H1 (cell line): Measurements from ENCODE around the gene CUX1. TPM values are rescaled to one million over a fixed set of nuclear protein-coding genes. Genes with fewer than 3 reads are reported as not detected.

Experiments used
- CTCF ChIA-PET: fragments of 300-600 bp; sonication (Branson Sonifier 250); formaldehyde crosslinking; loops from one replicate; lab custom pipeline; 2021; ENCODE audit not compliant: partially characterized antibody; lab: Charles Lee
- POLR2A ChIA-PET: fragments of 300-600 bp; sonication (Branson Sonifier 250); formaldehyde crosslinking; loops from one replicate; lab custom pipeline; 2021; ENCODE audit warnings: inconsistent platforms; ENCODE audit not compliant: partially characterized antibody; lab: Charles Lee
- DNase-seq, 2 experiments: peaks; one replicate each; pipeline versions ENCODE4 v3.0.0 to v3.0.0-alpha.2; 2010 to 2022; ENCODE audit warnings: low spot score in 2 of 2, low read depth in 1 of 2, mixed read lengths in 1 of 2
- FAIRE-seq: peaks from 2 replicates; lab custom pipeline; 2011; peaks lifted over from hg19 to GRCh38; lab: Jason Lieb, UNC
- H2AFZ ChIP-seq: 2 replicates; pipeline ENCODE4 v1.8.1; 2012; ENCODE audit warnings: low read length, inconsistent platforms
- H2AK5ac ChIP-seq: 2 replicates; pipeline ENCODE4 v1.6.1; 2013; ENCODE audit warnings: low read depth, low read length
- H2BK120ac ChIP-seq: replicated peaks from 2 replicates; pipeline ENCODE3; 2013; ENCODE audit warnings: low read depth, low read length, inconsistent platforms
- H2BK12ac ChIP-seq: 2 replicates; pipeline ENCODE4 v1.6.1; 2013; ENCODE audit warnings: low read depth, low read length
- H2BK15ac ChIP-seq: 2 replicates; pipeline ENCODE4 v1.6.1; 2013; ENCODE audit warnings: low read length
- H2BK20ac ChIP-seq: 2 replicates; pipeline ENCODE4 v1.6.1; 2013; ENCODE audit warnings: low read length
- H2BK5ac ChIP-seq: 2 replicates; pipeline ENCODE4 v1.6.1; 2013; ENCODE audit warnings: low read depth, low read length
- H3K14ac ChIP-seq: 2 replicates; pipeline ENCODE4 v1.6.1; 2013; ENCODE audit warnings: inconsistent platforms; ENCODE audit not compliant: insufficient read length
- H3K18ac ChIP-seq: 2 replicates; pipeline ENCODE4 v1.6.1; 2013; ENCODE audit warnings: low read length; ENCODE audit errors: extremely low read depth
- H3K23ac ChIP-seq: 2 replicates; pipeline ENCODE4 v1.6.1; 2013; ENCODE audit warnings: inconsistent platforms; ENCODE audit not compliant: insufficient read length
- H3K23me2 ChIP-seq: 2 replicates; pipeline ENCODE4 v1.6.1; 2013; ENCODE audit warnings: low read depth, low read length
- H3K27ac ChIP-seq: 2 replicates; pipeline ENCODE4 v1.6.1; 2011; ENCODE audit warnings: low read depth, low read length, inconsistent platforms
- H3K27me3 ChIP-seq, 4 experiments: replicated peaks in 1 of 4; 1 replicate in 1 of 4; 2 replicates in 3 of 4; pipeline versions ENCODE4 v1.6.1 to v1.8.1; 2011 to 2013; ENCODE audit warnings: low read length in 3 of 4, mild to moderate bottlenecking in 3 of 4, inconsistent platforms in 2 of 4, mixed read lengths in 2 of 4, moderate library complexity in 1 of 4; ENCODE audit not compliant: control insufficient read depth in 3 of 4, insufficient read depth in 3 of 4; ENCODE audit errors: extremely low read depth in 1 of 4
- H3K36me3 ChIP-seq, 4 experiments: 2 replicates each; pipeline versions ENCODE4 v1.6.1 to v1.8.1; 2011 to 2013; ENCODE audit warnings: mild to moderate bottlenecking in 4 of 4, low read length in 3 of 4, moderate library complexity in 2 of 4, control low read depth in 1 of 4, inconsistent platforms in 1 of 4; ENCODE audit not compliant: insufficient read depth in 4 of 4, control insufficient read depth in 2 of 4
- H3K4ac ChIP-seq: replicated peaks from 2 replicates; pipeline ENCODE3; 2013; ENCODE audit warnings: low read length, low read depth, mixed read lengths, inconsistent platforms; ENCODE audit not compliant: insufficient read length
- H3K4me1 ChIP-seq, 4 experiments: replicated peaks in 1 of 4; 1 replicate in 1 of 4; 2 replicates in 3 of 4; pipeline versions ENCODE4 v1.6.1 to v1.8.1; 2011 to 2013; ENCODE audit warnings: low read length in 3 of 4, inconsistent platforms in 2 of 4, mixed read lengths in 1 of 4; ENCODE audit not compliant: insufficient read depth in 4 of 4, control insufficient read depth in 3 of 4
- H3K4me2 ChIP-seq, 2 experiments: 2 replicates each; pipeline versions ENCODE4 v1.6.1 to v1.8.1; 2011 to 2013; ENCODE audit warnings: low read depth in 2 of 2, low read length in 2 of 2, control low read depth in 1 of 2, inconsistent platforms in 1 of 2, mild to moderate bottlenecking in 1 of 2; ENCODE audit not compliant: insufficient read depth in 1 of 2
- H3K4me3 ChIP-seq, 4 experiments: fragments of 200-600, 300-600 bp in 1 of 4; sonication (generic), shearing (Covaris generic), sonication (Bioruptor Twin) in 1 of 4; 2 replicates each; pipeline versions ENCODE4 v1.5.1 to v1.8.1; 2011 to 2016; ENCODE audit warnings: low read length in 4 of 4, low read depth in 3 of 4, control low read depth in 2 of 4, inconsistent platforms in 2 of 4, mild to moderate bottlenecking in 2 of 4, mixed read lengths in 1 of 4, moderate library complexity in 1 of 4; ENCODE audit not compliant: insufficient read depth in 2 of 4; ENCODE audit errors: extremely low read depth in 1 of 4
- H3K56ac ChIP-seq: replicated peaks from 2 replicates; pipeline ENCODE3; 2013; ENCODE audit warnings: low read depth, mild to moderate bottlenecking, mixed read lengths, low read length, inconsistent platforms; ENCODE audit not compliant: insufficient read length
- H3K79me1 ChIP-seq: 2 replicates; pipeline ENCODE4 v1.6.1; 2013; ENCODE audit warnings: low read depth, low read length, control low read depth
- H3K79me2 ChIP-seq, 2 experiments: 2 replicates each; pipeline versions ENCODE4 v1.6.1 to v1.8.1; 2012 to 2013; ENCODE audit warnings: low read length in 2 of 2, mild to moderate bottlenecking in 2 of 2, inconsistent platforms in 1 of 2; ENCODE audit not compliant: insufficient read depth in 2 of 2, control insufficient read depth in 1 of 2
- H3K9ac ChIP-seq, 4 experiments: replicated peaks in 1 of 4; 1 replicate in 1 of 4; 2 replicates in 3 of 4; pipeline versions ENCODE4 v1.6.1 to v1.8.1; 2011 to 2013; ENCODE audit warnings: low read depth in 3 of 4, low read length in 3 of 4, control low read depth in 2 of 4, mild to moderate bottlenecking in 2 of 4, moderate library complexity in 2 of 4, inconsistent platforms in 1 of 4; ENCODE audit errors: extremely low read depth in 1 of 4
- H3K9me3 ChIP-seq, 2 experiments: 2 replicates each; pipeline versions ENCODE4 v1.6.1 to v1.8.1; 2012 to 2013; ENCODE audit warnings: mild to moderate bottlenecking in 2 of 2, moderate library complexity in 2 of 2, control low read depth in 1 of 2, inconsistent platforms in 1 of 2, low read depth in 1 of 2, low read length in 1 of 2, mixed read lengths in 1 of 2; ENCODE audit not compliant: insufficient read depth in 2 of 2
- H4K20me1 ChIP-seq, 2 experiments: replicated peaks in 1 of 2; 2 replicates each; pipeline versions ENCODE3 to v1.8.1; 2011 to 2013; ENCODE audit warnings: inconsistent platforms in 2 of 2, low read length in 2 of 2, mild to moderate bottlenecking in 1 of 2; ENCODE audit not compliant: insufficient read depth in 2 of 2, control insufficient read depth in 1 of 2
- H4K5ac ChIP-seq: 2 replicates; pipeline ENCODE4 v1.6.1; 2013; ENCODE audit warnings: low read length, low read depth, mixed read lengths, inconsistent platforms; ENCODE audit not compliant: insufficient read length
- H4K8ac ChIP-seq: 2 replicates; pipeline ENCODE4 v1.8.0; 2013; ENCODE audit warnings: mild to moderate bottlenecking, moderate library complexity, low read length, inconsistent platforms; ENCODE audit not compliant: insufficient read depth; ENCODE audit errors: extremely low read depth
- H4K91ac ChIP-seq: replicated peaks from 2 replicates; pipeline ENCODE3; 2013; ENCODE audit warnings: low read length, mixed read lengths, inconsistent platforms; ENCODE audit not compliant: insufficient read length
- E2F6 ChIP-seq: IDR thresholded peaks from 2 replicates; pipeline ENCODE4 v1.6.1; 2012; ENCODE audit warnings: inconsistent platforms
- PHF8 ChIP-seq: fragments of 200-600 bp; sonication (generic); conservative IDR thresholded peaks from 2 replicates; pipeline ENCODE4 v1.7.1; 2012; ENCODE audit warnings: low read depth, mild to moderate bottlenecking, inconsistent platforms, low read length, moderate library complexity
- POLR2AphosphoS5 ChIP-seq: IDR thresholded peaks from 2 replicates; pipeline ENCODE4 v1.6.1; 2011; ENCODE audit warnings: low read depth, low read length
- RBBP5 ChIP-seq: IDR thresholded peaks from 2 replicates; pipeline ENCODE4 v1.7.1; 2012; ENCODE audit warnings: low read depth, mild to moderate bottlenecking, inconsistent platforms, low read length, moderate library complexity, borderline replicate concordance
- TBP ChIP-seq: IDR thresholded peaks from 2 replicates; pipeline ENCODE4 v1.6.1; 2011; ENCODE audit warnings: low read depth, low read length, improper control_type of control experiment
- ZNF274 ChIP-seq: IDR thresholded peaks from 2 replicates; pipeline ENCODE4 v1.7.0; 2012; ENCODE audit warnings: low read length, borderline replicate concordance; ENCODE audit errors: extremely low read depth
- WGBS, 2 experiments: shearing (Covaris generic) in 1 of 2; methylation state at CpG; one replicate each; pipeline versions ENCODE4 v1.1.6 to v1.1.7; 2013 to 2015; ENCODE audit warnings: low lambda C conversion rate in 2 of 2, mixed read lengths in 2 of 2, inconsistent platforms in 1 of 2, low coverage in 1 of 2, missing lambda C conversion rate in 1 of 2; ENCODE audit not compliant: insufficient replicate concordance in 2 of 2, insufficient coverage in 1 of 2, insufficient read length in 1 of 2; ENCODE audit errors: extremely low coverage in 1 of 2, missing lambda C conversion rate in 1 of 2; 5-methylcytosine and 5-hydroxymethylcytosine counted together
- polyA plus RNA-seq, 7 experiments: library from polyadenylated mRNA; depleted of rRNA in 3 of 7; stranded (reverse) in 5 of 7; unstranded in 2 of 7; fragments of >200 nt in 5 of 7; fragments of 200-250 nt in 2 of 7; gene quantifications; 1 replicate in 5 of 7; 2 replicates in 1 of 7; 4 replicates in 1 of 7; pipeline versions ENCODE4 v1.2.1 to v1.2.3, GENCODE V29; 2011 to 2013; ENCODE audit warnings: missing spikeins in 2 of 7, mixed read lengths in 2 of 7
- total RNA-seq: library from RNA; stranded (reverse); fragmentation: NEBNext Ultra II Directional; extraction: Animal tissue kit (Norgen Biotek cat#: 25700); gene quantifications from 2 replicates; pipeline ENCODE4 v1.2.1, GENCODE V29; 2021
- TF ChIP-seq, protein P1 (sequence below), 3 experiments: IDR thresholded peaks; 1 replicate in 2 of 3; 2 replicates in 1 of 3; pipeline versions ENCODE4 v1.5.1 to v1.6.1; 2011; ENCODE audit warnings: low read length in 3 of 3, mild to moderate bottlenecking in 3 of 3, inconsistent platforms in 2 of 3, low read depth in 1 of 3, moderate library complexity in 1 of 3; ENCODE audit not compliant: insufficient read depth in 1 of 3; ENCODE audit errors: control extremely low read depth in 1 of 3

Gene CUX1
- total and polyA plus RNA-seq, 2 of the 8 experiments (the other 6 are each of a cell fraction or from before 2014, with no cell fraction given), result 21.6 to 65.9 TPM

DNA sequence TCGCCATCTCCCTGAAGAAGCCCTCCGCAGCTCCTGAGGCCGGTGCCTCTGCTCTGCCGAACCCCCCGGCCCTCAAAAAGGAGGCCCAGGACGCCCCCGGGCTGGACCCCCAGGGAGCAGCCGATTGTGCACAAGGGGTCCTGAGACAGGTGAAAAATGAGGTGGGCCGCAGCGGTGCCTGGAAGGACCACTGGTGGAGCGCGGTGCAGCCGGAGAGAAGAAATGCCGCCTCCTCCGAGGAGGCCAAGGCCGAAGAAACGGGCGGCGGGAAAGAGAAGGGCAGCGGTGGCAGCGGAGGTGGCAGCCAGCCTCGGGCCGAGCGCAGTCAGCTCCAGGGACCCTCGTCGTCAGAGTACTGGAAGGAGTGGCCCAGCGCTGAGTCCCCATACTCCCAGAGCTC lies 384.1 kb downstream of the CUX1 start:
- no peaks in the 10 kb centered on the region; a peak in 1 of 4 replicates for H3K9me3 ChIP-seq
- H4K8ac ChIP-seq, result no peak overlapping the region
- no peak overlapping the region for H4K91ac ChIP-seq
- no peak for TF ChIP-seq RBBP5
- no peak for TF ChIP-seq E2F6
- TF ChIP-seq, protein P1, sequence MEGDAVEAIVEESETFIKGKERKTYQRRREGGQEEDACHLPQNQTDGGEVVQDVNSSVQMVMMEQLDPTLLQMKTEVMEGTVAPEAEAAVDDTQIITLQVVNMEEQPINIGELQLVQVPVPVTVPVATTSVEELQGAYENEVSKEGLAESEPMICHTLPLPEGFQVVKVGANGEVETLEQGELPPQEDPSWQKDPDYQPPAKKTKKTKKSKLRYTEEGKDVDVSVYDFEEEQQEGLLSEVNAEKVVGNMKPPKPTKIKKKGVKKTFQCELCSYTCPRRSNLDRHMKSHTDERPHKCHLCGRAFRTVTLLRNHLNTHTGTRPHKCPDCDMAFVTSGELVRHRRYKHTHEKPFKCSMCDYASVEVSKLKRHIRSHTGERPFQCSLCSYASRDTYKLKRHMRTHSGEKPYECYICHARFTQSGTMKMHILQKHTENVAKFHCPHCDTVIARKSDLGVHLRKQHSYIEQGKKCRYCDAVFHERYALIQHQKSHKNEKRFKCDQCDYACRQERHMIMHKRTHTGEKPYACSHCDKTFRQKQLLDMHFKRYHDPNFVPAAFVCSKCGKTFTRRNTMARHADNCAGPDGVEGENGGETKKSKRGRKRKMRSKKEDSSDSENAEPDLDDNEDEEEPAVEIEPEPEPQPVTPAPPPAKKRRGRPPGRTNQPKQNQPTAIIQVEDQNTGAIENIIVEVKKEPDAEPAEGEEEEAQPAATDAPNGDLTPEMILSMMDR (IDR thresholded peaks at IDR 0.05; ENCODE audit: control extremely low read depth in 1 of 3, insufficient read depth in 1 of 3, low read depth in 1 of 3, low read length in 3 of 3), result no peak
- no peak for TF ChIP-seq ZNF274
- no peak for TF ChIP-seq TBP
- no peak for TF ChIP-seq PHF8
- TF ChIP-seq POLR2AphosphoS5, result no peak
- peaks cover 4 to 57% (median 41%) of the 10 kb centered on the region in 4 experiments; a peak in 7 of 8 replicates for H3K36me3 ChIP-seq
- H3K79me1 ChIP-seq, result no peaks in the 10 kb centered on the region
- no peak overlapping the region for H2BK20ac ChIP-seq
- no peaks in the 10 kb centered on the region for H3K27me3 ChIP-seq
- ChIA-PET POLR2A (interaction anchor here (1.4 kb wide), 1 partner anchor 11 kb away, joined by 3 read pairs; no protein-coding TSS in a partner anchor), CTCF (no interaction called here)
- H3K4ac ChIP-seq, result no peak overlapping the region
- H2AFZ ChIP-seq, result no peak overlapping the region
- no peak overlapping the region for H2BK120ac ChIP-seq
- H3K4me3 ChIP-seq, result no peak overlapping the region
- no peak overlapping the region for H3K14ac ChIP-seq
- H3K23me2 ChIP-seq, result no peaks in the 10 kb centered on the region
- H3K18ac ChIP-seq, result no peak overlapping the region
- FAIRE-seq (no peak), DNase-seq (no peak)
- no peak overlapping the region for H2BK12ac ChIP-seq
- no peak overlapping the region for H2BK15ac ChIP-seq
- H3K9ac ChIP-seq, result no peak overlapping the region
- H3K79me2 ChIP-seq, result no peaks in the 10 kb centered on the region
- peaks cover 2% of the 10 kb centered on the region in 2 experiments for H4K20me1 ChIP-seq
- no peaks in the 10 kb centered on the region for H3K4me1 ChIP-seq
- no peak overlapping the region for H2AK5ac ChIP-seq
- no peak overlapping the region for H4K5ac ChIP-seq
- H2BK5ac ChIP-seq, result no peak overlapping the region
- 97% methylated on average over 22 of the region's 27 CpGs; no CpG with 5 or more reads in 1 of the 2 experiments for WGBS, 2 experiments
- H3K4me2 ChIP-seq, result no peak overlapping the region
- H3K23ac ChIP-seq, result no peak overlapping the region
- H3K27ac ChIP-seq, result no peak overlapping the region
- no peak overlapping the region for H3K56ac ChIP-seq
